CD4-positive, alpha-beta memory T cell (primary cell): ENCODE results near the gene MRPL10. TPM values are rescaled to one million over a fixed set of nuclear protein-coding genes. Genes with fewer than 3 reads are reported as not detected.

Experiments used
- CTCF ChIA-PET: fragments of 350-600 bp; sonication (Branson Sonifier 250); formaldehyde crosslinking; loops from one replicate; lab custom pipeline; 2021; ENCODE audit warnings: inconsistent platforms; ENCODE audit not compliant: partially characterized antibody; lab: Charles Lee
- POLR2A ChIA-PET: fragments of 350-600 bp; sonication (Branson Sonifier 250); formaldehyde crosslinking; loops from one replicate; lab custom pipeline; 2021; ENCODE audit not compliant: partially characterized antibody; lab: Charles Lee
- DNase-seq, 5 donors: peaks; one replicate each; pipeline versions ENCODE4 v3.0.0 to v3.0.0-alpha.2; 2020 to 2022; ENCODE audit warnings: mixed read lengths in 1 of 5
- H3K27ac ChIP-seq: one replicate; pipeline ENCODE4 v1.7.0; 2013; ENCODE audit warnings: low read depth, low read length
- H3K27me3 ChIP-seq: 2 replicates; pipeline ENCODE4 v1.7.0; 2013; ENCODE audit warnings: mild to moderate bottlenecking, low read length, moderate library complexity; ENCODE audit not compliant: insufficient read depth
- H3K36me3 ChIP-seq: 2 replicates; pipeline ENCODE4 v1.7.0; 2013; ENCODE audit warnings: mild to moderate bottlenecking, low read length, moderate library complexity; ENCODE audit not compliant: insufficient read depth
- H3K4me1 ChIP-seq: 2 replicates; pipeline ENCODE4 v1.7.0; 2013; ENCODE audit warnings: mild to moderate bottlenecking, low read length, moderate library complexity; ENCODE audit not compliant: insufficient read depth
- H3K4me3 ChIP-seq, 2 donors: one replicate each; pipeline ENCODE4 v1.7.0; 2013; ENCODE audit warnings: low read length in 2 of 2, mild to moderate bottlenecking in 1 of 2
- H3K9me3 ChIP-seq, 2 donors: one replicate each; pipeline ENCODE4 v1.7.0; 2013; ENCODE audit warnings: low read length in 2 of 2, control low read depth in 1 of 2; ENCODE audit not compliant: control insufficient read depth in 1 of 2
- H3K27ac Mint-ChIP-seq, 7 donors: one replicate each; pipeline ENCODE4 v1.8.0; 2020 to 2021; ENCODE audit warnings: mixed read lengths in 7 of 7, mild to moderate bottlenecking in 6 of 7, inconsistent platforms in 3 of 7, moderate library complexity in 3 of 7
- H3K27me3 Mint-ChIP-seq, 2 donors: one replicate each; pipeline ENCODE4 v1.8.0; 2020 to 2021; ENCODE audit warnings: mixed read lengths in 2 of 2
- H3K36me3 Mint-ChIP-seq, 2 donors: one replicate each; pipeline ENCODE4 v1.8.0; 2020 to 2021; ENCODE audit warnings: mixed read lengths in 2 of 2, inconsistent platforms in 1 of 2, mild to moderate bottlenecking in 1 of 2
- H3K4me1 Mint-ChIP-seq, 4 donors: one replicate each; pipeline ENCODE4 v1.8.0; 2020 to 2021; ENCODE audit warnings: mixed read lengths in 4 of 4, mild to moderate bottlenecking in 1 of 4
- H3K4me3 Mint-ChIP-seq, 8 donors: one replicate each; pipeline ENCODE4 v1.8.0; 2020 to 2021; ENCODE audit warnings: mixed read lengths in 8 of 8, mild to moderate bottlenecking in 7 of 8, moderate library complexity in 6 of 8, inconsistent platforms in 3 of 8
- H3K9me3 Mint-ChIP-seq, 8 donors: one replicate each; pipeline ENCODE4 v1.8.0; 2020 to 2021; ENCODE audit warnings: mixed read lengths in 8 of 8, mild to moderate bottlenecking in 5 of 8, inconsistent platforms in 3 of 8, moderate library complexity in 1 of 8
- intact Hi-C: fragments of 100-400 bp; cut with micrococcal nuclease; formaldehyde crosslinking; loops from one replicate; pipeline ENCODE4 v1.15.1; 2023
- polyA plus RNA-seq, 2 donors: library from polyadenylated mRNA; unstranded; fragments of 300-500 nt; fragmentation: Illumina TruSeq; gene quantifications; one replicate each; pipeline ENCODE4 v1.2.3, GENCODE V29; 2021
- total RNA-seq, 2 experiments: library from RNA; stranded (reverse); gene quantifications; one replicate each; pipeline ENCODE4 v1.2.3, GENCODE V29; 2021

MRPL10 gene
- total and polyA plus RNA-seq, 4 experiments from 2014 or later, result 39.6 to 69.6 (median 43.6) TPM

DNA sequence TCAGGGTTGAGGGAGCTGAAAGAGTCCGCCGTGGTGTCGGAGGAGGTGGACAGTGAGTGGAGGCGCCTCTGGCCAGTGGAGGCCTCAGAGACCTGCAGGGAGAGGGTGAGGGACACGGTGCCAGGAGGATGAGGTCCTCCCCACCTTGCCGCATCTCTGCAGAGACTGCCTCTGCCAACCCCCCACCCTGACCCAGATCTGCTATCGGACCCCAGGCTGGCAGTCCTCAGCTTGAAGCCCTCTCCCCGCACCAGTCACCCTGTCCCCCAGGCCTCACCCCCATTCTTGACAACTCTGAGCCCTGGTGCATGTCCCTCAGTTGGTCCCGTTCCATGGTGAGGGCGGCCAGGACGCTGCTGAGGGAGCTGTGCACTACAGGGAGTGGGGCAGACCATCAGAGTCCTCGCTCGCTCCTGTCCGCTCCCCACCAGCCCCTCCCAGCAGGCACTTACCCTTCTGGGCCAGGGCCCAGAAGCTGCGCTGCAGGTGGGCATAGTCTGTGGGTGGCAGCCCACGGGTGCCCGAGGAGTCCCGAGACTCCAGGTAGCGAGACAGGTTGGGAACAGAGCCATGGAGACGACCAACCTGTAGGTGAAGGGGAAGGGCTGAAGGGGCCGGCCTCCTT lies 15.1 kb downstream of the MRPL10 start:
- H3K9me3 Mint-ChIP-seq, result no peaks in the 10 kb centered on the region
- Histone ChIP-seq H3K27me3 (no peaks in the 10 kb centered on the region), H3K4me1 (peaks cover 11% of the 10 kb centered on the region), H3K36me3 (peaks cover 76% of the 10 kb centered on the region), H3K4me3 (no peak overlapping the region), H3K9me3 (no peaks in the 10 kb centered on the region), H3K27ac (no peak overlapping the region)
- ChIA-PET CTCF (no interaction called here), POLR2A (interaction anchor here (1.0 kb wide), 1 partner anchor 14 kb away, joined by 3 read pairs; no protein-coding TSS in a partner anchor)
- no peak overlapping the region for H3K4me3 Mint-ChIP-seq
- H3K27me3 Mint-ChIP-seq, result no peaks in the 10 kb centered on the region
- H3K27ac Mint-ChIP-seq, result no peak overlapping the region
- peaks cover 31 to 70% of the 10 kb centered on the region in 2 donors for H3K36me3 Mint-ChIP-seq
- intact Hi-C loops, result no loop called here
- peaks cover 10 to 11% (median 11%) of the 10 kb centered on the region in 4 donors for H3K4me1 Mint-ChIP-seq
- no peak for DNase-seq

- POLR2A ChIA-PET, result interaction anchor here (1.0 kb wide), 1 partner anchor 16 kb away, joined by 4 read pairs; the partner anchor contains the start of genes LRRC46 and MRPL10
- peaks cover under 1 to 7% (median 3%) of the 10 kb centered on the region in 4 donors for H3K4me1 Mint-ChIP-seq
- DNase-seq, result no peak
- Histone ChIP-seq H3K27me3 (no peaks in the 10 kb centered on the region), H3K4me1 (peaks cover 2% of the 10 kb centered on the region), H3K4me3 (no peak overlapping the region), H3K9me3 (no peaks in the 10 kb centered on the region), H3K36me3 (peaks cover 85% of the 10 kb centered on the region), H3K27ac (no peak overlapping the region)
- CTCF ChIA-PET, result no interaction called here
- peaks cover 38 to 78% of the 10 kb centered on the region in 2 donors for H3K36me3 Mint-ChIP-seq
- no peak overlapping the region for H3K4me3 Mint-ChIP-seq
- H3K27ac Mint-ChIP-seq, result peak overlapping the region in 3 of 7 donors; percentile 29 to 68 (median 67)
- no peaks in the 10 kb centered on the region for H3K27me3 Mint-ChIP-seq
- no peaks in the 10 kb centered on the region for H3K9me3 Mint-ChIP-seq
- intact Hi-C loops, result no loop called here
These were observed 16.0 kb downstream of the MRPL10 start for GRCh38 chr17:47815106-47815918.

- ChIA-PET POLR2A (no interaction called here), CTCF (no interaction called here)
- DNase-seq, result no peak
- intact Hi-C loops, result no loop called here
- H3K27ac ChIP-seq, result no peak overlapping the region
- no peaks in the 10 kb centered on the region for H3K9me3 ChIP-seq
- no peak overlapping the region for H3K4me3 Mint-ChIP-seq
- H3K4me1 ChIP-seq, result no peaks in the 10 kb centered on the region
- H3K27ac Mint-ChIP-seq, result no peak overlapping the region
- H3K4me3 ChIP-seq, result no peak overlapping the region
- H3K27me3 ChIP-seq, result no peaks in the 10 kb centered on the region
- no peaks in the 10 kb centered on the region for H3K27me3 Mint-ChIP-seq
- H3K36me3 ChIP-seq, result peaks cover 91% of the 10 kb centered on the region
- peaks cover 0 to 8% (median 2%) of the 10 kb centered on the region in 4 donors for H3K4me1 Mint-ChIP-seq
- no peaks in the 10 kb centered on the region for H3K9me3 Mint-ChIP-seq
- peaks cover 47 to 91% of the 10 kb centered on the region in 2 donors for H3K36me3 Mint-ChIP-seq
These were observed 17.8 kb downstream of the MRPL10 start for GRCh38 chr17:47813512-47814031.

- no peak overlapping the region for H3K27ac ChIP-seq
- peaks cover 50 to 90% of the 10 kb centered on the region in 2 donors for H3K36me3 Mint-ChIP-seq
- intact Hi-C loops, result no loop called here
- H3K9me3 ChIP-seq, result no peaks in the 10 kb centered on the region
- no peaks in the 10 kb centered on the region for H3K4me1 ChIP-seq
- H3K27me3 Mint-ChIP-seq, result no peaks in the 10 kb centered on the region
- H3K4me3 ChIP-seq, result no peak overlapping the region
- no peak overlapping the region for H3K4me3 Mint-ChIP-seq
- H3K36me3 ChIP-seq, result peaks cover 90% of the 10 kb centered on the region
- H3K27ac Mint-ChIP-seq, result peak overlapping the region in 1 of 7 donors; percentile 49
- no peaks in the 10 kb centered on the region for H3K27me3 ChIP-seq
- peaks cover 0 to 8% (median 2%) of the 10 kb centered on the region in 4 donors for H3K4me1 Mint-ChIP-seq
- CTCF ChIA-PET, result no interaction called here
- no peak for DNase-seq
- POLR2A ChIA-PET, result no interaction called here
- no peaks in the 10 kb centered on the region for H3K9me3 Mint-ChIP-seq
These were observed 18.3 kb downstream of the MRPL10 start for GRCh38 chr17:47813077-47813476.

DNA sequence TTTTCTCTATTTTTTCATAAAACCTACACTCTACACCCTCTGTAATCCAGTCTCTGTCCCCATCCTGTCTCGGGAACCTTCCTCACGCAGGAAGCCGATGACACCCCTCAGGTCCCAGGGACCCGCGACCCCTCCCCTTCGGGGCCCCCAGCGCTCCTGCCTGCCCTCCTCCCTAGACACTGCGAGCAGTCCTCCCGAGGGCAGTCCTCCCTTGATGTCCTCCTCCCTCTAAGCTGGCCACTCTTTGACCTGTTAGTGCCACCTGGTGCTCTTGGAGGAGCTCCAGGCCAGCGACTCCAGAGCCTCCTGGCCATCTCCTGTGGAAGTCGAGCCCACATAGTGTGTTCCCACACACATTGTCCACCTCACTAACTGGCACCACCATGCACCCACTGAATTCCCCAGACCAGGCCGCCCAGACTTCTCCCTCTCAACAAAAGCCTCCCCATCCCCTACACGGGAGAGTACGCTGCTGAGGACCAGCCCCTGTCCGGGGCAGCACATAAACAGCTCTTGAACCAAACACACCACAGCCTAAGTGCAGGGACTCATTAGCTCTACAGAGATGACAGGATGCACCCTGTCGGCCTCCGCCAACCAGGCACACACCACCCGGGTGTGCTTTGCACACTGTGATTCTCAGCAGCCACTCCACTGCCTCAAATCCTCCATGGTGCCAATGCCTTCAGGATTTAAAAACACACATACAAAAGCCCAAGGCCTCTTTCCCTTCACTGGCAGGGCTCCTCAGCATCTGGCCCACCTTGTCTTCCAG lies 19.0 kb downstream of the MRPL10 start:
- Mint-ChIP-seq H3K27ac (peak overlapping the region in 6 of 7 donors; percentile 26 to 82 (median 58)), H3K4me3 (peak overlapping the region in 1 of 8 donors; percentile 31), H3K36me3 (peaks cover 50 to 89% of the 10 kb centered on the region in 2 donors), H3K9me3 (no peaks in the 10 kb centered on the region), H3K4me1 (peaks cover 0 to 8% (median 2%) of the 10 kb centered on the region in 4 donors), H3K27me3 (no peaks in the 10 kb centered on the region)
- Histone ChIP-seq H3K4me1 (no peaks in the 10 kb centered on the region), H3K27ac (no peak overlapping the region), H3K27me3 (no peaks in the 10 kb centered on the region), H3K36me3 (peaks cover 90% of the 10 kb centered on the region), H3K4me3 (no peak overlapping the region), H3K9me3 (no peaks in the 10 kb centered on the region)
- no peak for DNase-seq
- ChIA-PET POLR2A (no interaction called here), CTCF (no interaction called here)
- intact Hi-C loops, result no loop called here

DNA sequence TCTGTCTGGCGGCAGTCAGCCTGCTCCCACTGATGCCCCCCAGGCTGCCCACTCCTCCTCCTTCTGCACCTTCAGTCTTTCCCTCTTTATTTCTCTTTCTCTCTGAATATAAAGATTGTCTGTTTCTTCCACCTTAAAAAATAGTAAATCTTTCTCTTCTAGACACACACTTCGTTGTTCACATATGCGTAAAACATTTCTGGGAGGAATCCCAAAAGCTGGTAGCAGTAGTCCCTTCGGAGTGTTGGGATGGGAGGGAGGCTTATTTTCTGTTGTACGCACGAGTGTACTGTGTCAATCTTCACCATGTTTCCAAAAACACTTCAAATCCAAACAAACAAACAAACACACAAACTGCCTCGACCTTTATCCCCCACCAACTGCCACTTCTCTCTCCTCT lies 19.6 kb downstream of the MRPL10 start:
- Mint-ChIP-seq H3K27me3 (no peaks in the 10 kb centered on the region), H3K9me3 (no peaks in the 10 kb centered on the region), H3K36me3 (peaks cover 54 to 88% of the 10 kb centered on the region in 2 donors), H3K4me3 (no peak overlapping the region), H3K4me1 (peaks cover 0 to 8% (median 2%) of the 10 kb centered on the region in 4 donors), H3K27ac (peak overlapping the region in 5 of 7 donors; percentile 49 to 87 (median 67))
- H3K4me3 ChIP-seq, result no peak overlapping the region
- H3K36me3 ChIP-seq, result peaks cover 87% of the 10 kb centered on the region
- no peaks in the 10 kb centered on the region for H3K9me3 ChIP-seq
- CTCF ChIA-PET, result no interaction called here
- no peaks in the 10 kb centered on the region for H3K4me1 ChIP-seq
- H3K27me3 ChIP-seq, result no peaks in the 10 kb centered on the region
- DNase-seq, result no peak
- no peak overlapping the region for H3K27ac ChIP-seq
- intact Hi-C loops, result no loop called here
- POLR2A ChIA-PET, result no interaction called here
